HG02870 (cell line): ENCODE measurements around the gene ZFYVE28.

Source experiments
- ATAC-seq: cut with Tn5 transposase; IDR thresholded peaks from one replicate; pipeline ENCODE4 v1.9.1; 2021; ENCODE audit warnings: mild to moderate bottlenecking, moderate library complexity; ENCODE audit not compliant: unreplicated experiment

Gene ZFYVE28

GRCh38 chr4:2306773-2307410, 111.6 kb downstream of the ZFYVE28 start:
- no peak for ATAC-seq

GRCh38 chr4:2305766-2306501, 112.5 kb downstream of the ZFYVE28 start:
- ATAC-seq, result no peak

GRCh38 chr4:2304877-2305561, 113.4 kb downstream of the ZFYVE28 start:
- no peak for ATAC-seq

GRCh38 chr4:2304321-2304876, 114.0 kb downstream of the ZFYVE28 start:
- no peak for ATAC-seq

GRCh38 chr4:2303686-2304320, 114.6 kb downstream of the ZFYVE28 start:
- ATAC-seq, result no peak

GRCh38 chr4:2303121-2303685, 115.2 kb downstream of the ZFYVE28 start:
- no peak for ATAC-seq

GRCh38 chr4:2302387-2303119, 115.9 kb downstream of the ZFYVE28 start:
- ATAC-seq, result no peak

- ATAC-seq, result no peak
These were observed 116.6 kb downstream of the ZFYVE28 start for GRCh38 chr4:2301806-2302205.

GRCh38 chr4:2301225-2301642, 117.2 kb downstream of the ZFYVE28 start:
- ATAC-seq, result no peak

- no peak for ATAC-seq
These were observed 117.8 kb downstream of the ZFYVE28 start for GRCh38 chr4:2300431-2301224.

- ATAC-seq, result no peak
These were observed 118.7 kb downstream of the ZFYVE28 start for GRCh38 chr4:2299794-2300193.

GRCh38 chr4:2298532-2298991, 119.9 kb downstream of the ZFYVE28 start:
- ATAC-seq, result no peak

- no peak for ATAC-seq
These were observed 120.6 kb downstream of the ZFYVE28 start for GRCh38 chr4:2297606-2298531.

GRCh38 chr4:2296631-2297601, 121.5 kb downstream of the ZFYVE28 start:
- no peak for ATAC-seq

GRCh38 chr4:2295900-2296442, 122.5 kb downstream of the ZFYVE28 start:
- no peak for ATAC-seq

GRCh38 chr4:2295500-2295899, 122.9 kb downstream of the ZFYVE28 start:
- no peak for ATAC-seq

- ATAC-seq, result no peak
These were observed 125.8 kb downstream of the ZFYVE28 start for GRCh38 chr4:2292646-2293108.
